GM23338 (cell line): ENCODE data around the gene CPLX1. TPM values are rescaled to one million over a fixed set of nuclear protein-coding genes. Genes with fewer than 3 reads are reported as not detected.

Experiments
- ATAC-seq: fragments of 200-7000 bp; cut with Tn5 transposase; 3 replicates; pipeline ENCODE4 v1.9.1; 2020
- DNase-seq: peaks from one replicate; pipeline ENCODE4 v3.0.0-alpha.2; 2015; ENCODE audit warnings: low spot score
- H2AFZ ChIP-seq: fragments of 200-600 bp; sonication (generic); 2 replicates; pipeline ENCODE4 v1.8.0; 2016; ENCODE audit warnings: antibody characterized with exemption, mild to moderate bottlenecking, moderate library complexity
- H3F3A ChIP-seq: fragments of 200-600 bp; sonication (generic); replicated peaks from 2 replicates; pipeline ENCODE4 v1.8.0; 2017; ENCODE audit warnings: antibody characterized with exemption, mixed run types, low read depth
- H3K27ac ChIP-seq: fragments of 200-600 bp; sonication (generic); 2 replicates; pipeline ENCODE4 v1.6.1; 2016; ENCODE audit warnings: low read depth
- H3K27me3 ChIP-seq: fragments of 200-600 bp; sonication (generic); 2 replicates; pipeline ENCODE4 v1.8.0; 2016; ENCODE audit warnings: mild to moderate bottlenecking, mixed run types, moderate library complexity; ENCODE audit not compliant: insufficient read depth
- H3K36me3 ChIP-seq: fragments of 200-600 bp; sonication (generic); 2 replicates; pipeline ENCODE4 v1.8.0; 2016; ENCODE audit warnings: mild to moderate bottlenecking; ENCODE audit not compliant: insufficient read depth
- H3K4me1 ChIP-seq: fragments of 200-600 bp; sonication (generic); 2 replicates; pipeline ENCODE4 v1.8.0; 2016; ENCODE audit warnings: mild to moderate bottlenecking, moderate library complexity; ENCODE audit not compliant: insufficient read depth
- H3K4me2 ChIP-seq: fragments of 200-600 bp; sonication (generic); 2 replicates; pipeline ENCODE4 v1.7.1; 2017; ENCODE audit warnings: mixed run types
- H3K4me3 ChIP-seq: fragments of 200-600 bp; sonication (generic); 2 replicates; pipeline ENCODE4 v1.6.1; 2016; ENCODE audit warnings: mixed run types
- H3K79me2 ChIP-seq: fragments of 200-600 bp; sonication (generic); replicated peaks from 2 replicates; pipeline ENCODE4 v1.8.0; 2017; ENCODE audit warnings: mild to moderate bottlenecking; ENCODE audit not compliant: insufficient read depth
- H3K9me2 ChIP-seq: fragments of 200-600 bp; sonication (generic); 2 replicates; pipeline ENCODE4 v1.8.0; 2017; ENCODE audit not compliant: insufficient read depth
- H4K20me1 ChIP-seq: fragments of 200-600 bp; sonication (generic); replicated peaks from 2 replicates; pipeline ENCODE4 v1.8.0; 2017; ENCODE audit warnings: mild to moderate bottlenecking; ENCODE audit not compliant: insufficient read depth
- H3K27ac Mint-ChIP-seq: 2 replicates; pipeline ENCODE4 v1.8.0; 2020; ENCODE audit warnings: inconsistent platforms, mild to moderate bottlenecking, moderate library complexity, mixed read lengths
- H3K27me3 Mint-ChIP-seq: 3 replicates; pipeline ENCODE4 v1.8.0; 2022; ENCODE audit warnings: low read depth, mild to moderate bottlenecking, moderate library complexity, mixed read lengths, inconsistent platforms; ENCODE audit not compliant: insufficient read depth, poor library complexity
- H3K36me3 Mint-ChIP-seq: 3 replicates; pipeline ENCODE4 v1.8.0; 2021; ENCODE audit warnings: low read depth, mild to moderate bottlenecking, inconsistent platforms, moderate library complexity, mixed read lengths
- H3K4me1 Mint-ChIP-seq: 3 replicates; pipeline ENCODE4 v1.8.0; 2020; ENCODE audit warnings: mild to moderate bottlenecking, inconsistent platforms, mixed read lengths
- H3K4me3 Mint-ChIP-seq: 3 replicates; pipeline ENCODE4 v1.8.0; 2021; ENCODE audit warnings: moderate library complexity, mild to moderate bottlenecking, inconsistent platforms, mixed read lengths
- H3K9me3 Mint-ChIP-seq: 3 replicates; pipeline ENCODE4 v1.8.0; 2020; ENCODE audit warnings: moderate library complexity, mild to moderate bottlenecking, inconsistent platforms, mixed read lengths
- CREB1 ChIP-seq: fragments of 250-450 bp; sonication (Bioruptor Pico); IDR thresholded peaks from 2 replicates; pipeline ENCODE4 v1.5.0; 2020; ENCODE audit warnings: low read depth, mild to moderate bottlenecking, moderate library complexity
- EZH2 ChIP-seq: fragments of 200-600 bp; sonication (generic); IDR thresholded peaks from one replicate; pipeline ENCODE4 v1.8.0; 2017; ENCODE audit warnings: antibody characterized with exemption, mild to moderate bottlenecking, low read depth; ENCODE audit not compliant: unreplicated experiment
- EZH2phosphoT487 ChIP-seq: fragments of 200-600 bp; sonication (generic); IDR thresholded peaks from one replicate; pipeline ENCODE4 v1.8.1; 2018; ENCODE audit warnings: antibody characterized with exemption; ENCODE audit not compliant: unreplicated experiment
- POLR2AphosphoS5 ChIP-seq: IDR thresholded peaks from 2 replicates; pipeline ENCODE4 v1.6.1; 2016; ENCODE audit warnings: antibody characterized with exemption, low read depth
- STAT1 ChIP-seq: IDR thresholded peaks from one replicate; pipeline ENCODE4 v1.6.1; 2016; ENCODE audit warnings: antibody characterized with exemption; ENCODE audit not compliant: unreplicated experiment
- polyA plus RNA-seq: library from polyadenylated mRNA; unstranded; fragments of >200 nt; fragmentation: Nextera tagmentation; extraction: Ambion mirVana; gene quantifications from 2 replicates; pipeline ENCODE4 v1.2.1, GENCODE V29; 2016
- total RNA-seq: library from RNA; depleted of rRNA; stranded (reverse); fragments of >200 nt; shearing (Covaris generic); gene quantifications from 2 replicates; pipeline ENCODE4 v1.2.3, GENCODE V29; 2014
- TF ChIP-seq, protein P1 (sequence below): IDR thresholded peaks from 2 replicates; pipeline ENCODE4 v1.6.1; 2016; ENCODE audit warnings: antibody characterized with exemption
- TF ChIP-seq, protein P2 (sequence below): fragments of 250-450 bp; sonication (Bioruptor Pico); IDR thresholded peaks from 2 replicates; pipeline ENCODE4 v1.5.0; 2020; ENCODE audit warnings: mild to moderate bottlenecking, moderate library complexity
- TF ChIP-seq, protein P3 (sequence below): IDR thresholded peaks from one replicate; pipeline ENCODE4 v1.6.1; 2018; ENCODE audit warnings: antibody characterized with exemption; ENCODE audit not compliant: unreplicated experiment

The CPLX1 gene
- total and polyA plus RNA-seq, 2 experiments from 2014 or later, result 0.86 to 0.97 TPM

DNA sequence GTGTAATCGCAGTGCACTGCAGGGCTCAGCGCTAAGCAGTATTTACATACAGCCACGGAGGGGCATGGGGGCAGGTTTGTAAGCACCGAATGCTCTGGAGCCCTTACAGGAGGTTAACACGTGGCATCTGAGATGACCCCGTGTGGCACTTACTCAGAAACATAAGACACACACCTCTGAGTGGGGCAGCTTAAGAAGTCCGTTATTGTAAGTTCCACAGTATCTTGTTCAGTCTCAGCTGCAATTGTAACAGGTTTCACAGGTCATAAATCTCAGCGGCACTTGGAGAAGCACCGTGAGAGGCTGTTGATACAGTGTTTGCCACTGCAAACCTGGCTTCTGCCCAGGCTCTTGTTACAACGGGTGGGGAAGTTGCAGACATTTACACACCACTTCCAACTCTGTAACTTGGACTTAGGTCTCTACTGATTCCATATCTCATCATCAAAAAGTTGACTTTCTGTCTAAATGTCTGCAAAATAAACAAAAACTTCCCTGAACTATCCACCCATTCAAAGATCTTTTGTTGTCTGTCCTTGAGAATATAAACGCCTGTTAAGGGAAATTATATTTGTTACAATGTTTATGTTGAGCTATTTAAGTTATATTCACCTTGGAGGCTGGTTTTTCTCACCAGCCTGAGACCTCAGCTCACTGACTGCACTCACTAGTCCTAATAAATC lies 10.3 kb downstream of the CPLX1 start:
- H4K20me1 ChIP-seq, result no peaks in the 10 kb centered on the region
- DNase-seq (no peak), ATAC-seq (no peak)
- no peak overlapping the region for H3K4me2 ChIP-seq
- H3K36me3 Mint-ChIP-seq, result no peaks in the 10 kb centered on the region
- no peaks in the 10 kb centered on the region for H3K9me3 Mint-ChIP-seq
- no peak overlapping the region for H2AFZ ChIP-seq
- no peaks in the 10 kb centered on the region for H3K4me1 ChIP-seq
- no peak for TF ChIP-seq POLR2AphosphoS5
- TF ChIP-seq, protein P1, sequence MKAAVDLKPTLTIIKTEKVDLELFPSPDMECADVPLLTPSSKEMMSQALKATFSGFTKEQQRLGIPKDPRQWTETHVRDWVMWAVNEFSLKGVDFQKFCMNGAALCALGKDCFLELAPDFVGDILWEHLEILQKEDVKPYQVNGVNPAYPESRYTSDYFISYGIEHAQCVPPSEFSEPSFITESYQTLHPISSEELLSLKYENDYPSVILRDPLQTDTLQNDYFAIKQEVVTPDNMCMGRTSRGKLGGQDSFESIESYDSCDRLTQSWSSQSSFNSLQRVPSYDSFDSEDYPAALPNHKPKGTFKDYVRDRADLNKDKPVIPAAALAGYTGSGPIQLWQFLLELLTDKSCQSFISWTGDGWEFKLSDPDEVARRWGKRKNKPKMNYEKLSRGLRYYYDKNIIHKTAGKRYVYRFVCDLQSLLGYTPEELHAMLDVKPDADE, result no peak
- H3K9me2 ChIP-seq, result no peaks in the 10 kb centered on the region
- no peak overlapping the region for H3K4me3 ChIP-seq
- no peak overlapping the region; the same call in 2 of the 3 replicates for H3K4me3 Mint-ChIP-seq
- no peak overlapping the region for H3K27ac Mint-ChIP-seq
- H3K27me3 Mint-ChIP-seq, result peaks cover 65% of the 10 kb centered on the region
- no peaks in the 10 kb centered on the region for H3K36me3 ChIP-seq
- H3K27ac ChIP-seq, result no peak overlapping the region
- H3K4me1 Mint-ChIP-seq, result no peaks in the 10 kb centered on the region
- no peaks in the 10 kb centered on the region for H3K79me2 ChIP-seq
- no peaks in the 10 kb centered on the region for H3F3A ChIP-seq
- H3K27me3 ChIP-seq, result peaks cover 56% of the 10 kb centered on the region

DNA sequence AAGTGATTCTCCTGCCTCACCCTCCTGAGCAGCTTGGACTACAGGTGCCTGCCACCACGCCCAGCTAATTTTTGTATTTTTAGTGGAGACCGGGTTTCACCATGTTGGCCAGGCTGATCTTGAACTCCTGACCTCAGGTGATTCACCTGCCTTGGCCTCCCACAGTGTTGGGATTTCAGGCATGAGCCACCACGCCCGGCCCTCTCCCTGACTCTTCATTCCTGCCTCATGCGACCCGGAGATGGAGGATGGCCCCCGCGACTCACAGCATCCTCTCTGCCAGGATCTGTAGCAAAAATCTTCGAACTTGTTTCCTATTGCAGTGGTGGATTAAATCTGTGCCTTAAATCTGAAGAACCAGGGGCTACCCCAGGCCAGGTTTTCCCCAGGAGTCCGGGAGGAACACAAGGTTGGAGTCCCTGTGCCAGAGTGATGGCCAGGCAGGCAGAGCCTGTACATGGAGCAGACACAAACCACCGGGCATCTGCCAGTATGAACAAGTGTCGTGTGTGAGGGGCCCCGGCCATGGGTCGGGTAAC lies 11.5 kb downstream of the CPLX1 start:
- Mint-ChIP-seq H3K4me1 (no peaks in the 10 kb centered on the region), H3K4me3 (no peak overlapping the region), H3K36me3 (no peaks in the 10 kb centered on the region), H3K9me3 (no peaks in the 10 kb centered on the region), H3K27ac (no peak overlapping the region), H3K27me3 (peaks cover 67% of the 10 kb centered on the region)
- no peaks in the 10 kb centered on the region for H3K79me2 ChIP-seq
- H3K4me2 ChIP-seq, result no peak overlapping the region
- H3F3A ChIP-seq, result no peaks in the 10 kb centered on the region
- DNase-seq (no peak), ATAC-seq (no peak)
- peaks cover 62% of the 10 kb centered on the region for H3K27me3 ChIP-seq
- no peaks in the 10 kb centered on the region for H3K4me1 ChIP-seq
- no peaks in the 10 kb centered on the region for H3K9me2 ChIP-seq
- no peaks in the 10 kb centered on the region for H4K20me1 ChIP-seq
- H2AFZ ChIP-seq, result no peak overlapping the region
- H3K27ac ChIP-seq, result no peak overlapping the region
- no peak overlapping the region for H3K4me3 ChIP-seq
- H3K36me3 ChIP-seq, result no peaks in the 10 kb centered on the region
- TF ChIP-seq, protein P1, result no peak
- no peak for TF ChIP-seq EZH2phosphoT487
- no peak for TF ChIP-seq EZH2
- no peak for TF ChIP-seq STAT1
- TF ChIP-seq CREB1 (CRISPR knock-in tag), result no peak
- no peak for TF ChIP-seq POLR2AphosphoS5
- TF ChIP-seq, protein P2, sequence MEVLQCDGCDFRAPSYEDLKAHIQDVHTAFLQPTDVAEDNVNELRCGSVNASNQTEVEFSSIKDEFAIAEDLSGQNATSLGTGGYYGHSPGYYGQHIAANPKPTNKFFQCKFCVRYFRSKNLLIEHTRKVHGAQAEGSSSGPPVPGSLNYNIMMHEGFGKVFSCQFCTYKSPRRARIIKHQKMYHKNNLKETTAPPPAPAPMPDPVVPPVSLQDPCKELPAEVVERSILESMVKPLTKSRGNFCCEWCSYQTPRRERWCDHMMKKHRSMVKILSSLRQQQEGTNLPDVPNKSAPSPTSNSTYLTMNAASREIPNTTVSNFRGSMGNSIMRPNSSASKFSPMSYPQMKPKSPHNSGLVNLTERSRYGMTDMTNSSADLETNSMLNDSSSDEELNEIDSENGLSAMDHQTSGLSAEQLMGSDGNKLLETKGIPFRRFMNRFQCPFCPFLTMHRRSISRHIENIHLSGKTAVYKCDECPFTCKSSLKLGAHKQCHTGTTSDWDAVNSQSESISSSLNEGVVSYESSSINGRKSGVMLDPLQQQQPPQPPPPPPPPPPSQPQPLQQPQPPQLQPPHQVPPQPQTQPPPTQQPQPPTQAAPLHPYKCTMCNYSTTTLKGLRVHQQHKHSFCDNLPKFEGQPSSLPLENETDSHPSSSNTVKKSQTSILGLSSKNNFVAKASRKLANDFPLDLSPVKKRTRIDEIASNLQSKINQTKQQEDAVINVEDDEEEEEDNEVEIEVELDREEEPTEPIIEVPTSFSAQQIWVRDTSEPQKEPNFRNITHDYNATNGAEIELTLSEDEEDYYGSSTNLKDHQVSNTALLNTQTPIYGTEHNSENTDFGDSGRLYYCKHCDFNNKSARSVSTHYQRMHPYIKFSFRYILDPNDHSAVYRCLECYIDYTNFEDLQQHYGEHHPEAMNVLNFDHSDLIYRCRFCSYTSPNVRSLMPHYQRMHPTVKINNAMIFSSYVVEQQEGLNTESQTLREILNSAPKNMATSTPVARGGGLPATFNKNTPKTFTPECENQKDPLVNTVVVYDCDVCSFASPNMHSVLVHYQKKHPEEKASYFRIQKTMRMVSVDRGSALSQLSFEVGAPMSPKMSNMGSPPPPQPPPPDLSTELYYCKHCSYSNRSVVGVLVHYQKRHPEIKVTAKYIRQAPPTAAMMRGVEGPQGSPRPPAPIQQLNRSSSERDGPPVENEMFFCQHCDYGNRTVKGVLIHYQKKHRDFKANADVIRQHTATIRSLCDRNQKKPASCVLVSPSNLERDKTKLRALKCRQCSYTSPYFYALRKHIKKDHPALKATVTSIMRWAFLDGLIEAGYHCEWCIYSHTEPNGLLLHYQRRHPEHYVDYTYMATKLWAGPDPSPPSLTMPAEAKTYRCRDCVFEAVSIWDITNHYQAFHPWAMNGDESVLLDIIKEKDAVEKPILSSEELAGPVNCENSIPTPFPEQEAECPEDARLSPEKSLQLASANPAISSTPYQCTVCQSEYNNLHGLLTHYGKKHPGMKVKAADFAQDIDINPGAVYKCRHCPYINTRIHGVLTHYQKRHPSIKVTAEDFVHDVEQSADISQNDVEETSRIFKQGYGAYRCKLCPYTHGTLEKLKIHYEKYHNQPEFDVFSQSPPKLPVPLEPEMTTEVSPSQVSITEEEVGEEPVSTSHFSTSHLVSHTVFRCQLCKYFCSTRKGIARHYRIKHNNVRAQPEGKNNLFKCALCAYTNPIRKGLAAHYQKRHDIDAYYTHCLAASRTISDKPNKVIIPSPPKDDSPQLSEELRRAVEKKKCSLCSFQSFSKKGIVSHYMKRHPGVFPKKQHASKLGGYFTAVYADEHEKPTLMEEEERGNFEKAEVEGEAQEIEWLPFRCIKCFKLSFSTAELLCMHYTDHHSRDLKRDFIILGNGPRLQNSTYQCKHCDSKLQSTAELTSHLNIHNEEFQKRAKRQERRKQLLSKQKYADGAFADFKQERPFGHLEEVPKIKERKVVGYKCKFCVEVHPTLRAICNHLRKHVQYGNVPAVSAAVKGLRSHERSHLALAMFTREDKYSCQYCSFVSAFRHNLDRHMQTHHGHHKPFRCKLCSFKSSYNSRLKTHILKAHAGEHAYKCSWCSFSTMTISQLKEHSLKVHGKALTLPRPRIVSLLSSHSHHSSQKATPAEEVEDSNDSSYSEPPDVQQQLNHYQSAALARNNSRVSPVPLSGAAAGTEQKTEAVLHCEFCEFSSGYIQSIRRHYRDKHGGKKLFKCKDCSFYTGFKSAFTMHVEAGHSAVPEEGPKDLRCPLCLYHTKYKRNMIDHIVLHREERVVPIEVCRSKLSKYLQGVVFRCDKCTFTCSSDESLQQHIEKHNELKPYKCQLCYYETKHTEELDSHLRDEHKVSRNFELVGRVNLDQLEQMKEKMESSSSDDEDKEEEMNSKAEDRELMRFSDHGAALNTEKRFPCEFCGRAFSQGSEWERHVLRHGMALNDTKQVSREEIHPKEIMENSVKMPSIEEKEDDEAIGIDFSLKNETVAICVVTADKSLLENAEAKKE (CRISPR knock-in tag), result no peak
- TF ChIP-seq, protein P3, sequence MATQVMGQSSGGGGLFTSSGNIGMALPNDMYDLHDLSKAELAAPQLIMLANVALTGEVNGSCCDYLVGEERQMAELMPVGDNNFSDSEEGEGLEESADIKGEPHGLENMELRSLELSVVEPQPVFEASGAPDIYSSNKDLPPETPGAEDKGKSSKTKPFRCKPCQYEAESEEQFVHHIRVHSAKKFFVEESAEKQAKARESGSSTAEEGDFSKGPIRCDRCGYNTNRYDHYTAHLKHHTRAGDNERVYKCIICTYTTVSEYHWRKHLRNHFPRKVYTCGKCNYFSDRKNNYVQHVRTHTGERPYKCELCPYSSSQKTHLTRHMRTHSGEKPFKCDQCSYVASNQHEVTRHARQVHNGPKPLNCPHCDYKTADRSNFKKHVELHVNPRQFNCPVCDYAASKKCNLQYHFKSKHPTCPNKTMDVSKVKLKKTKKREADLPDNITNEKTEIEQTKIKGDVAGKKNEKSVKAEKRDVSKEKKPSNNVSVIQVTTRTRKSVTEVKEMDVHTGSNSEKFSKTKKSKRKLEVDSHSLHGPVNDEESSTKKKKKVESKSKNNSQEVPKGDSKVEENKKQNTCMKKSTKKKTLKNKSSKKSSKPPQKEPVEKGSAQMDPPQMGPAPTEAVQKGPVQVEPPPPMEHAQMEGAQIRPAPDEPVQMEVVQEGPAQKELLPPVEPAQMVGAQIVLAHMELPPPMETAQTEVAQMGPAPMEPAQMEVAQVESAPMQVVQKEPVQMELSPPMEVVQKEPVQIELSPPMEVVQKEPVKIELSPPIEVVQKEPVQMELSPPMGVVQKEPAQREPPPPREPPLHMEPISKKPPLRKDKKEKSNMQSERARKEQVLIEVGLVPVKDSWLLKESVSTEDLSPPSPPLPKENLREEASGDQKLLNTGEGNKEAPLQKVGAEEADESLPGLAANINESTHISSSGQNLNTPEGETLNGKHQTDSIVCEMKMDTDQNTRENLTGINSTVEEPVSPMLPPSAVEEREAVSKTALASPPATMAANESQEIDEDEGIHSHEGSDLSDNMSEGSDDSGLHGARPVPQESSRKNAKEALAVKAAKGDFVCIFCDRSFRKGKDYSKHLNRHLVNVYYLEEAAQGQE, result no peak
